Ovary (tissue), 9 donors: ENCODE data around the gene DHH. TPM values are rescaled to one million over a fixed set of nuclear protein-coding genes. Genes with fewer than 3 reads are reported as not detected.

Experiments
- DNase-seq, 5 donors: peaks; one replicate each; pipeline ENCODE4 v3.0.0-alpha.2; 2019 to 2020
- H3K27ac ChIP-seq, 2 donors: fragments of 200-600 bp; one replicate each; pipeline versions ENCODE4 v1.5.1 to v1.8.0; 2019 to 2022
- H3K27me3 ChIP-seq: fragments of 200-600 bp; one replicate; pipeline ENCODE4 v1.8.0; 2022
- H3K36me3 ChIP-seq: fragments of 200-600 bp; sonication (generic); one replicate; pipeline ENCODE4 v1.5.1; 2019
- H3K4me1 ChIP-seq: one replicate; pipeline ENCODE4 v1.8.1; 2013; ENCODE audit warnings: mild to moderate bottlenecking, moderate library complexity; ENCODE audit not compliant: insufficient read depth
- H3K4me3 ChIP-seq: fragments of 200-600 bp; sonication (generic); one replicate; pipeline ENCODE4 v1.5.1; 2017
- H3K9me3 ChIP-seq, 2 donors: fragments of 200-600 bp in 1 of 2; sonication (generic) in 1 of 2; one replicate each; pipeline versions ENCODE4 v1.5.1 to v1.8.1; 2013 to 2019; ENCODE audit warnings: mild to moderate bottlenecking in 1 of 2, moderate library complexity in 1 of 2
- EP300 ChIP-seq: sonication (generic); formaldehyde crosslinking; IDR thresholded peaks from one replicate; pipeline ENCODE4 v1.6.1; 2017; ENCODE audit warnings: antibody characterized with exemption
- POLR2A ChIP-seq: fragments of 450-650 bp; IDR thresholded peaks from one replicate; pipeline ENCODE4 v1.6.1; 2017; ENCODE audit warnings: antibody characterized with exemption, mild to moderate bottlenecking, moderate library complexity
- WGBS, 3 donors: extraction: QIAGEN DNeasy Blood & Tissue Kit in 1 of 3; methylation state at CpG; one replicate each; pipeline versions ENCODE4 v1.1.5 to v1.1.7; 2013 to 2017; 5-methylcytosine and 5-hydroxymethylcytosine counted together
- intact Hi-C, 4 donors: fragments of 100-400 bp; cut with DNase I; formaldehyde crosslinking; loops; one replicate each; pipeline versions ENCODE4 v1.11.0 to v1.15.1; 2022 to 2023
- polyA plus RNA-seq, 2 donors: library from polyadenylated mRNA; stranded (reverse); fragments of 200-250 nt in 1 of 2; fragments of 350-450 nt in 1 of 2; fragmentation: Illumina TruSeq in 1 of 2; extraction: RNeasy Lipid Tissue Mini Kit (QIAGEN cat#74804) in 1 of 2; gene quantifications; one replicate each; pipeline ENCODE4 v1.2.3, GENCODE V29; 2013 to 2014
- total RNA-seq, 7 donors: library from RNA; depleted of rRNA in 2 of 7; stranded (reverse); fragments of >200 nt in 2 of 7; fragmentation: NEBNext Ultra II Directional in 3 of 7; extraction: Animal tissue kit (Norgen Biotek cat#: 25700) in 3 of 7; gene quantifications; one replicate each; pipeline versions ENCODE4 v1.1.0 to v1.2.4, GENCODE V29; 2016 to 2023
- TF ChIP-seq, protein P1 (sequence below), 3 donors: fragments of 450-650 bp in 2 of 3; fragments of 200-600 bp in 1 of 3; IDR thresholded peaks; one replicate each; pipeline versions ENCODE4 v1.5.1 to v1.8.0; 2016 to 2022; ENCODE audit warnings: antibody characterized with exemption in 3 of 3, mild to moderate bottlenecking in 1 of 3
- donor health status: DM: no; HTN: no; CAD: no; lungs with moderate emphysema.
- donor health status: DM: no; HTN: no; CAD: no.
- donor health status: Bipolar disorder and iron deficiency.
- donor health status: DM: yes; HTN: yes; CAD: no.
- donor health status: DM: no; HTN: no; CAD: no.
- donor health status: DM: yes; HTN: yes; CAD: no.

Gene DHH
- total and polyA plus RNA-seq, 9 donors: 0.20 to 1.4 (median 0.72) TPM

DNA sequence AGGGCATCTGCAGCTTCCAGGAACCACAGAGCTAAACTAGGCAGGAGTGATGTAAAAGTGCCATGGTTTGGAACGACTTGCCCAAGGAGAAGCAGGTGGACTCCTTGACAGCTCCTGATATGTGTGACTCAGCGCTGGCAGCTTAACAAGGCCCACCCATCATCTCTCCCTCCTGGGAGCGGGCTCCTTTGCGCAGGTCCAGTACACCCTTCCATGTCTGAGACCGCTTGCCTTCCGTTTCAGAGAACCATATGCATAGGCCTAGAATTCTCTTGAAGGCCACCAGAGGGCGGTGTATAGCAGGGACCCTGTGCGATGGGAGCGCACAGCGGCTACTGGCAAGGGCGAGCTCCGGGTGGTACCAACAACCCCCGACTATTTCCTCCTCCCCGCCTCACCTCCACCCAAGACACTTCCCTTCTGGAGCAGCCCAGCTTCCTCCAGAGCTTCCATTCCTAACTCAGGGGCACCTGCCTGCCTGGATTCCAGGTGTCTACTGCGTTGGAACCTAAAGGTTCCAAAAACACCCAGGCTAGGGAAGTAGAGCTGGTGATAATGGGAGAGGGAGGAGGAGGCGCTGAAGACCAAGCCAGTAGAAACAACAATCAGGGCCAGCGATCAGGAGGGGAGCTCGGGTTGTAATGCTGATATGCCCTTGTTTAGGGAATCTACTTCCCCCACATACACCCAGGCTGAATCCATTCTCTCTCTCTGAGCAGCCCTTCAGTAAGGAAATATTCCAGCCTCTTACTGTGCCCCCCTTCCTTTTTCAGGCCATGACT lies 6.3 kb downstream of the DHH start:
- H3K36me3 ChIP-seq: no peaks in the 10 kb centered on the region
- H3K27ac ChIP-seq: no peak overlapping the region
- no peak for TF ChIP-seq EP300
- TF ChIP-seq, protein P1, sequence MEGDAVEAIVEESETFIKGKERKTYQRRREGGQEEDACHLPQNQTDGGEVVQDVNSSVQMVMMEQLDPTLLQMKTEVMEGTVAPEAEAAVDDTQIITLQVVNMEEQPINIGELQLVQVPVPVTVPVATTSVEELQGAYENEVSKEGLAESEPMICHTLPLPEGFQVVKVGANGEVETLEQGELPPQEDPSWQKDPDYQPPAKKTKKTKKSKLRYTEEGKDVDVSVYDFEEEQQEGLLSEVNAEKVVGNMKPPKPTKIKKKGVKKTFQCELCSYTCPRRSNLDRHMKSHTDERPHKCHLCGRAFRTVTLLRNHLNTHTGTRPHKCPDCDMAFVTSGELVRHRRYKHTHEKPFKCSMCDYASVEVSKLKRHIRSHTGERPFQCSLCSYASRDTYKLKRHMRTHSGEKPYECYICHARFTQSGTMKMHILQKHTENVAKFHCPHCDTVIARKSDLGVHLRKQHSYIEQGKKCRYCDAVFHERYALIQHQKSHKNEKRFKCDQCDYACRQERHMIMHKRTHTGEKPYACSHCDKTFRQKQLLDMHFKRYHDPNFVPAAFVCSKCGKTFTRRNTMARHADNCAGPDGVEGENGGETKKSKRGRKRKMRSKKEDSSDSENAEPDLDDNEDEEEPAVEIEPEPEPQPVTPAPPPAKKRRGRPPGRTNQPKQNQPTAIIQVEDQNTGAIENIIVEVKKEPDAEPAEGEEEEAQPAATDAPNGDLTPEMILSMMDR (IDR thresholded peaks at IDR 0.05): peak; percentile 78 to 85 (median 84)
- TF ChIP-seq POLR2A: no peak
- intact Hi-C loops: loop anchor here in 3 of 4 donors (2.0 to 5.0 kb wide), 3 partner anchors 32 to 149 kb away; no protein-coding TSS in a partner anchor
- WGBS, 3 donors: 2 to 3% (median 2%) methylated on average over 18 of the region's 18 CpGs
- H3K9me3 ChIP-seq: no peaks in the 10 kb centered on the region
- peak; percentile 70 to 79 (median 74) for DNase-seq
- no peak overlapping the region for H3K4me3 ChIP-seq
- H3K4me1 ChIP-seq: peaks cover 13% of the 10 kb centered on the region
- H3K27me3 ChIP-seq: peaks cover 2% of the 10 kb centered on the region

DNA sequence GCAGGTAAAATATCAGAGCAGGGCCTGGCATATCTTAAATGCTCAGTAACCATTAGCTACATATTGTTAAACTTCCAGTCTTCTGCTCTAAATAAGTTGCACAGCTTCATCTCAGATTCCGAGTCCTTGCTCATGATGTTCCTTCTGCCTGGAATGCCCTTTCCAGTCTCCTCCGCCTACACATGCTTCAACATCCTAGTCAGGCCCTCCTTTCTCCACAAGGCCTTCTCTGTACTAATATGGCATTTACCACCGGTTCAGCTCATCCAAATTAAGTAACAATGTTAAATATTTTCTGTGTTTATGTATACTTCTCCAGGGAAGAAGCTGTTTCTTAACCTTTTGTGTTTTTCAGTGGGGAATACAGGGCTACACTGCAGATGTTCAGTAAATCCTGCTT lies 8.5 kb downstream of the DHH start:
- intact Hi-C loops: loop anchor here in 2 of 4 donors (5.0 kb wide), 2 partner anchors 36 to 151 kb away; no protein-coding TSS in a partner anchor
- DNase-seq: no peak
- H3K36me3 ChIP-seq: no peaks in the 10 kb centered on the region
- no peaks in the 10 kb centered on the region for H3K9me3 ChIP-seq
- peaks cover 11% of the 10 kb centered on the region for H3K4me1 ChIP-seq
- H3K27ac ChIP-seq: no peak overlapping the region
- no peak overlapping the region for H3K4me3 ChIP-seq
- no peak for TF ChIP-seq POLR2A
- no peak for TF ChIP-seq EP300
- TF ChIP-seq, protein P1 (IDR thresholded peaks at IDR 0.05): no peak
- no peaks in the 10 kb centered on the region for H3K27me3 ChIP-seq
- WGBS, 3 donors: 7 to 18% (median 14%) methylated on average over 3 of the region's 3 CpGs

DNA sequence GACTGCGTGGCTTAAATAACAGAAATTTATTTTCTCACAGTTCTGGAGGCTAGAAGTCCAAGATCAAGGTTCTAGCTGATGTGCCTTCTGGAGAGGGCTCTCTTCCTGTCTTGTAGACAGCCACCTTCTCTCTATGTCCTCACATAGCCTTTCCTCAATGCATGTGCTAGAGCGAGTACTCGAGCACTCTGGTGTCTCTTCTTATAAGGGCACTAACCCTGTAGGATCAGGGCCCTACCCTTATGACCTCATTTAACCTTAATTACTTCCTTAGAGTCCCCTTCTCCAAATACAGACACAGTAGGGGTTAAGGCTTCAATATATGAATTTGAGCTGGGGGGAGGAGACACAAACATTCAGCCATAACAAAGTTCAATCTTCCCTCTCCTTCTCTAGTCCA lies 10.2 kb downstream of the DHH start:
- intact Hi-C loops: no loop called here
- 86 to 93% (median 90%) methylated on average over 3 of the region's 3 CpGs for WGBS, 3 donors
- no peaks in the 10 kb centered on the region for H3K9me3 ChIP-seq
- peaks cover 4% of the 10 kb centered on the region for H3K4me1 ChIP-seq
- TF ChIP-seq, protein P1 (IDR thresholded peaks at IDR 0.05): no peak
- no peak for TF ChIP-seq EP300
- TF ChIP-seq POLR2A: no peak
- no peak for DNase-seq
- no peaks in the 10 kb centered on the region for H3K27me3 ChIP-seq
- H3K27ac ChIP-seq: no peak overlapping the region
- H3K4me3 ChIP-seq: no peak overlapping the region
- no peaks in the 10 kb centered on the region for H3K36me3 ChIP-seq

DNA sequence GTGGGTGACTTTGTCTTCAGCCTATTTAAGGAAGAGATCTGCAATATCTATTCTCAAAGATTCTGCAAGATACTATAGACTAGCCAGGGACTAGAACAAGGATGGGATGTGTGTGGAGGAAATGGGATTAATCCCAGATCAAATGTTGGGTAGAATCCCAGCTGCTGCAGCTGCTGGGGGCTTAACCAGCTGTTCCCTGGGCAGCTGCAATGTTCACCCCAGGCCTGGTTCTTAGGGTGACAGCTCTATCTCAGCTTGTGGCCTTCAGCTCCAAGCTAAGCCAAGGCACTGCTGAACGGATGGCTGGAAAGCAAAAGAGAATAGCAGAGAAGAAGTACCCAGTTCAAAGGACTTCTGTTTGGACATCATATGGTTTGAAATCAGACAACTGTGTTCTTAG lies 14.8 kb downstream of the DHH start:
- DNase-seq: no peak
- H3K4me3 ChIP-seq: no peak overlapping the region
- TF ChIP-seq, protein P1 (IDR thresholded peaks at IDR 0.05): no peak
- TF ChIP-seq EP300 (no peak), POLR2A (no peak)
- H3K36me3 ChIP-seq: no peaks in the 10 kb centered on the region
- no peak overlapping the region for H3K27ac ChIP-seq
- WGBS, 3 donors: 27 to 55% (median 36%) methylated on average over 1 of the region's 1 CpG
- no peaks in the 10 kb centered on the region for H3K4me1 ChIP-seq
- intact Hi-C loops: no loop called here
- H3K27me3 ChIP-seq: no peaks in the 10 kb centered on the region
- H3K9me3 ChIP-seq: no peaks in the 10 kb centered on the region
